ENCODE results near the gene PZP. TPM values are rescaled to one million over a fixed set of nuclear protein-coding genes. Genes with fewer than 3 reads are reported as not detected.
"Not testable (repeated sequence)": the region's sequence is repeated elsewhere in the genome, so short reads cannot be mapped to it uniquely, and the experiment has no call there.

Gene PZP
- not detected for total RNA-seq

DNA sequence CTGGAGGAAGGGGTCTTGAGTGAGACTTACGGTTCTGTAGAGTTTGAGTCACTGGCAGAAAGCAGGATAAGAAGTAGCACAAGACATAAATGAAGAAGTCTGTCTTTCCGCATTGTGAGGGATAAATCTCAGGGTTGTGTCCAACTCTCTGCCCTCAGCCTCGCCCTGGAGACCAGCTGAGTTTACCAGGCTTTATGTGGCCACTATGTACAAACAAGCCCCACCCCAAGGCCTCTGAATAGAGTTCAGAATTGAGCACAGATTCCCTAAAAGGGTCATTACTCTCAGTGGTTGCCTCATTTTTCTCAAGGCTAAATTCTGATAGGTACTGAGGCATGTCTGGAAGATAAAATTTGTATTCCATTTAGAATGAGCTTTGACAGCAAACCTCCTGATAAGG, at the start of gene PZP:
PZP (minus strand) TSS at position 167 of the 400 bp plus-strand sequence; CDS start at position 113, 54 bp downstream.
- no peaks in the 10 kb centered on the region for H3K27me3 ChIP-seq
- H3K36me3 ChIP-seq = no peaks in the 10 kb centered on the region
- TF ChIP-seq, protein P1, sequence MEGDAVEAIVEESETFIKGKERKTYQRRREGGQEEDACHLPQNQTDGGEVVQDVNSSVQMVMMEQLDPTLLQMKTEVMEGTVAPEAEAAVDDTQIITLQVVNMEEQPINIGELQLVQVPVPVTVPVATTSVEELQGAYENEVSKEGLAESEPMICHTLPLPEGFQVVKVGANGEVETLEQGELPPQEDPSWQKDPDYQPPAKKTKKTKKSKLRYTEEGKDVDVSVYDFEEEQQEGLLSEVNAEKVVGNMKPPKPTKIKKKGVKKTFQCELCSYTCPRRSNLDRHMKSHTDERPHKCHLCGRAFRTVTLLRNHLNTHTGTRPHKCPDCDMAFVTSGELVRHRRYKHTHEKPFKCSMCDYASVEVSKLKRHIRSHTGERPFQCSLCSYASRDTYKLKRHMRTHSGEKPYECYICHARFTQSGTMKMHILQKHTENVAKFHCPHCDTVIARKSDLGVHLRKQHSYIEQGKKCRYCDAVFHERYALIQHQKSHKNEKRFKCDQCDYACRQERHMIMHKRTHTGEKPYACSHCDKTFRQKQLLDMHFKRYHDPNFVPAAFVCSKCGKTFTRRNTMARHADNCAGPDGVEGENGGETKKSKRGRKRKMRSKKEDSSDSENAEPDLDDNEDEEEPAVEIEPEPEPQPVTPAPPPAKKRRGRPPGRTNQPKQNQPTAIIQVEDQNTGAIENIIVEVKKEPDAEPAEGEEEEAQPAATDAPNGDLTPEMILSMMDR (IDR thresholded peaks at IDR 0.05) = no peak
- DNase-seq (ENCODE audit: low spot score in 2 of 2) = no peak
- no peak within 1 kb of the TSS for H3K4me3 ChIP-seq
- H3K27ac ChIP-seq = no peak within 1 kb of the TSS
- intact Hi-C loops (cut with DNase I) = no loop called here
- no peaks in the 10 kb centered on the region for H3K4me1 ChIP-seq
- H3K9me3 ChIP-seq = no peaks in the 10 kb centered on the region

- H3K9me3 ChIP-seq = no peaks in the 10 kb centered on the region
- TF ChIP-seq, protein P1 (IDR thresholded peaks at IDR 0.05) = no peak
- intact Hi-C loops (cut with DNase I) = no loop called here
- no peaks in the 10 kb centered on the region for H3K27me3 ChIP-seq
- H3K36me3 ChIP-seq = no peaks in the 10 kb centered on the region
- H3K4me3 ChIP-seq = no peak overlapping the region
- H3K4me1 ChIP-seq = no peaks in the 10 kb centered on the region
- H3K27ac ChIP-seq = no peak overlapping the region
- DNase-seq (ENCODE audit: low spot score in 2 of 2) = no peak
These were observed 48.7 kb upstream of the PZP start for GRCh38 chr12:9256758-9257405.

- no peak overlapping the region for H3K4me3 ChIP-seq
- TF ChIP-seq, protein P1 (IDR thresholded peaks at IDR 0.05) = no peak
- H3K9me3 ChIP-seq = no peaks in the 10 kb centered on the region
- no peaks in the 10 kb centered on the region for H3K4me1 ChIP-seq
- no peak overlapping the region for H3K27ac ChIP-seq
- no peaks in the 10 kb centered on the region for H3K27me3 ChIP-seq
- intact Hi-C loops (cut with DNase I) = no loop called here
- H3K36me3 ChIP-seq = no peaks in the 10 kb centered on the region
- DNase-seq (ENCODE audit: low spot score in 2 of 2) = no peak
These were observed 48.1 kb upstream of the PZP start for GRCh38 chr12:9256341-9256740.

GRCh38 chr12:9255837-9256236, 47.6 kb upstream of the PZP start:
- intact Hi-C loops (cut with DNase I) = no loop called here
- Histone ChIP-seq H3K27me3 (no peaks in the 10 kb centered on the region), H3K27ac (no peak overlapping the region), H3K4me3 (no peak overlapping the region), H3K9me3 (no peaks in the 10 kb centered on the region), H3K4me1 (no peaks in the 10 kb centered on the region), H3K36me3 (no peaks in the 10 kb centered on the region)
- TF ChIP-seq, protein P1 (IDR thresholded peaks at IDR 0.05) = no peak
- DNase-seq (ENCODE audit: low spot score in 2 of 2) = no peak

DNA sequence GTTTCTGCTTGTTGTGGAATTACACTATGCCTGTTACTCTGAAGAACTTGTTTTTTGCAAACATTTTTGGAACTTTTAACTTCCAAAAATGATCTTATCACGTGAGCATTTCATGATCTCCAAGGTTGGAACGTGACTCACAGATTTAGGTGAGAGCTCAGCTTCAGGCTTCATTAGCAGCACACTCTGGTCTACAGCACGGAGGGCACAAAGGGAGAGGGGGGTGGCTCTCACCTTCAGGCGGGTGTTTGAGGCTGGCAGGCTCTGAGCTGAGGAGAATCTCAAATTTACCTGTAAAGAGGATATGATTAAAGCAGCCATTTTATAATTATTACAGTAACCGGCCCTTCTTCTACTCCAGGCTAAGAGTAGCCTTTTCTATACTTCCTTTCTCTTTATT, 45.3 kb upstream of the PZP start:
- no peaks in the 10 kb centered on the region for H3K4me1 ChIP-seq
- TF ChIP-seq, protein P1 (IDR thresholded peaks at IDR 0.05) = no peak

DNA sequence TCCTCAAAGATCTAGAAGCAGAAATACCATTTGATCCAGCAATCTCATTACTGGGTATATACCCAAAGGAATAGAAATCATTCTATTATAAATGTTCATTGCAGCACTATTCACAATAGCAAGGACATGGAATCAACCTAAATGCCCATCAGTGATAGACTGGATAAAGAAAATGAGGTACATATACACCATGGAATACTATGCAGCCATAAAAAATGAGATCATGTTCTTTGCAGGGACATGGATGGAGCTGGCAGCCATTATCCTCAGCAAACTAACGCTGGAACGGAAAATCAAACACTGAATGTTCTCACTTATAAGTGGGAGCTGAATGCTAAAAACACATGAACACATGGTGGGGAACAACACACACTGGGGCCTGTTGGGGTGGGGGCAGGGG, 44.6 kb upstream of the PZP start:
- H3K27me3 ChIP-seq; H3K4me1 ChIP-seq; H3K9me3 ChIP-seq; intact Hi-C loops (cut with DNase I); H3K36me3 ChIP-seq; DNase-seq (ENCODE audit: low spot score in 2 of 2); H3K4me3 ChIP-seq; H3K27ac ChIP-seq: not testable (repeated sequence)

More for the DNA sequence above, 45.3 kb upstream of the PZP start:
- no peak overlapping the region for H3K4me3 ChIP-seq
- no peaks in the 10 kb centered on the region for H3K27me3 ChIP-seq
- intact Hi-C loops (cut with DNase I) = no loop called here
- DNase-seq (ENCODE audit: low spot score in 2 of 2) = no peak
- no peak overlapping the region for H3K27ac ChIP-seq
- H3K9me3 ChIP-seq = no peaks in the 10 kb centered on the region
- no peaks in the 10 kb centered on the region for H3K36me3 ChIP-seq

All from ascending aorta (tissue), 2 donors.